ENCODE data around the gene MAP3K2.

MAP3K2 gene

DNA sequence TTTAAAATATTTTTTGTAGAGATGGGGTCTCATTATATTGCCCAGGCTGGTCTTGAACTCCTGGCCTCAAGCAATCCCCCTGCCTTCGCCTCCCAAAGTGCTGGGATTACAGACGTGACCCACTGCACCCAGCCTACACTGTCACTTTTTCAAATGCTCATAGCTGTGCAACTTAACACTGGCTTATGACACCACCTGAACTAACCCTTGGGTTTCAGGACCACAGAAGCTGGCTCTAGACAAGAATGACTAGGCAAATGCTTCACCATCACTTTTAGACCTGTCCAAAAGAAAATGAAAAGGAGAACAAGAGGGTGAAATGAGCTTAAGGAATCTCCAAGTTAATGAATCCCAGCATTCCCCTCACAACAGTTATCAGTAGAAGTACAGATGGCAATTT, 107.1 kb downstream of the MAP3K2 start:
- DNase-seq, result no peak

- DNase-seq, result no peak
Measured at GRCh38 chr2:127279781-127280180, 108.0 kb downstream of the MAP3K2 start.

GRCh38 chr2:127278959-127279358, 108.8 kb downstream of the MAP3K2 start:
- DNase-seq, result peak; percentile 33 to 35

GRCh38 chr2:127277028-127277427, 110.7 kb downstream of the MAP3K2 start:
- no peak for DNase-seq

- no peak for DNase-seq
Measured at GRCh38 chr2:127275789-127276188, 112.0 kb downstream of the MAP3K2 start.

GRCh38 chr2:127275356-127275755, 112.4 kb downstream of the MAP3K2 start:
- no peak for DNase-seq

DNA sequence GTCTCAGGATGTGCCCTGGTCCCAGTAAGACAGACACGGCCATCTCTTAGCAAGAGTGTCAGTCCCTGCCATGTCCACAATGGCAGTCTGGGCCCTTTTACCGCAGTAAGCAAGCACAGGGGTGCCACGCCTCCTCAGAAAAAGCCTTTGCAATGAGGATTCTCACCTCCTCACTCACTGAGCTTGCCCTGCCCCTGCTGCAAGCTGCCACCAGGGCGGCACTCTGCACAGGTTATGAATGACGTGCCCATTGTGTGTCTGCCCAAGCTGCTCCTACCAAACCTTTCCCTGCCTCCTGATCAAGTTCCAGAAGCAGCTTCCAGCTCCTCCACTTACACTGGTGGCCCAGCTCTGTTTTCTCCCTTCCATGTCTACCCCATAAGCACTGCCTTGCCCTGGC, 117.1 kb downstream of the MAP3K2 start:
- DNase-seq, result no peak

- no peak for DNase-seq
Measured at GRCh38 chr2:127261804-127262406, 125.9 kb downstream of the MAP3K2 start.

DNA sequence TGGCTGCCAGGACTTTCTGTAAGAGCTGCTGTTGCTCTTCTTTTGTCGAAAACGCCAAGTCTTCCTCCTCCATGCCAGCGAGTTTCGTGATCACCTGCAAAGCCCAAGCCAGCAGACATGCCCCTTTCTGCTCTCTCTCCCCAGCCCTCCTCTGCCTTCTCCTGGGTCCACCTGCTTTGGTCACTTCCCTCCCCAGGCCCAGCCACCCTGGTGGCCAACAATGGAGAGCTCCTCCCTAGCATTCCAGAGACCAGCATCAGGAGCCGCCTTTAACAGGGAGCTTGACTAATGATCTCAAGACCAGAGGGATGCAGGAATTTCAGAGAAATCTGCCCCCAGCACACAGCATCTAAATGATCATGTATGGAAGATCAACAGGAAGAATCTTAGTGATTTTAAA, 128.4 kb downstream of the MAP3K2 start:
- DNase-seq, result no peak

DNA sequence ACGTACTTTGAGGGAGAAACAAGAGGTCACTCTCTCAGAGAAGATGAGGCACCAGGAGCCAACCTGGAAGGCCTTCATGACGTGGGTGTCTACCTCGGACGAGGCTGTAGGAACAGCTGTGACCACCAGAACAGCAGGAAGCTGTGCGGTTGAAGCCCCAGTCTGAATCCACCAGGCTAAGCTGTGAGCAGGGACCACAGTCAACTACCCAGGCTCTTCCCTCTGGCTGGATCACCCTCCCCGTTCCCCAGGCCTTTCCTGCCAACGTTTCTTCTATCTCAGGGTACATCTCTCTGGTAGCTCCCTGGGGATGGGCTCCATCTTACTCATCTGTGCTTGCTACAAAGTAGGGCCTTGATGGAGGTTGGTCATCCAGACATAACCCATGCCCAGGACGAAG, 130.9 kb downstream of the MAP3K2 start:
- no peak for DNase-seq

DNA sequence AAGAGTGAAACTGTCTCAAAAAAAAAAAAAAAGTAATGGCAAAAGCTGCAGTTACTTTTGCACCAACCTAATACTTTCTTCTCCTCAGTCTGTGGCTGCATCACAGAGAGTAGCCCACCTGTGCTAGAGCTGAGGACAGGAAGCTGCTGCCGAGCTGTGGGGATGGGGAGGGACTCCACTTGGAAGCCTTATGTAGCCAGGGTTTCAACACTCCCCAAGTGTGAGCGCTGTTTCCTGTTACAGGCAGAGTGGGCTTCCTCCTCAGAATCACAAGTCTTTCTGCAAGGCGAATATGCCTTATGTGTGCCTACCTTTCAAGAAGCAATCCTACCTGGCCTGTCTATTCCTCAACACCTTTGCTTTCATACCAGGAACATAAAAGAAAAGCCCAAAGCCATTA, 131.4 kb downstream of the MAP3K2 start:
- no peak for DNase-seq

DNA sequence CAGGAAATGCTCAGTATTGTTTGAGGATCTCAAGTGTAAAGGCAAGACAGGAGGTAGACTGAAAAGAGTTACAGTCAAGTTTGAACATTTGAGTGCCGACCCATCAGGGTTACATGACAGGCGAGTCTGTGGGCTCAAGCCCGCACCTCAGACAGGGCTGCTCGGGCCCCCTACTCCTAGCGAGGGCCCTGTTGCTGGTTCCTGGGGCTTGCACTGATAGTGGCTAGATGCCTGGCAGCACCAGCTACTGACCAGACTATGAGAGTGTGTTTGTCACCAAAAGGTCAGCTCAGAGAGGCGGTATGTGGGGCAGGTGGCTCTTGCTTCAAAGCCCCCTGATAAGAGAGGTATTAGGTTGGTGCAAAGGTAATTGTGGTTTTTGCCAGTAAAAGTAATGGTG, 132.1 kb downstream of the MAP3K2 start:
- DNase-seq, result no peak

DNA sequence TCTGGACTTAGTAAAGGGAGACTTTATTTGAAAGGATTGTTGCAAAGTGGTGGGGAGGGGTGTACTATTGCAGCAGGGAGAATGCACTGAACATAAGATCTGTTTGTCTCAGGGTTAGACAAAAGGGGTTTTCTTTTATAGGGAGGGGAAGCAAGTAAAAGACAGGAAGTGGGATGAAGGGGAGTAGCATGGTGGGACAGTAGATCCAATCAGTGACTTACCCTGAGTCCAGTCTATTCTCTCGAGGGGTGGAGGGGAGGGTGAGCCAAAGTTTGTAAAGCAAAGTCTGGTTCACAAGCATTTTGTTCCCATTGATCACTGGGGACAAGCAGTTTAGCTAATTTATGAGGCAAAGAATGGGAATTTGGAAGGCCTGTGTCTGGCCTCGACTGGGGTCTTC, 132.6 kb downstream of the MAP3K2 start:
- DNase-seq, result no peak

DNA sequence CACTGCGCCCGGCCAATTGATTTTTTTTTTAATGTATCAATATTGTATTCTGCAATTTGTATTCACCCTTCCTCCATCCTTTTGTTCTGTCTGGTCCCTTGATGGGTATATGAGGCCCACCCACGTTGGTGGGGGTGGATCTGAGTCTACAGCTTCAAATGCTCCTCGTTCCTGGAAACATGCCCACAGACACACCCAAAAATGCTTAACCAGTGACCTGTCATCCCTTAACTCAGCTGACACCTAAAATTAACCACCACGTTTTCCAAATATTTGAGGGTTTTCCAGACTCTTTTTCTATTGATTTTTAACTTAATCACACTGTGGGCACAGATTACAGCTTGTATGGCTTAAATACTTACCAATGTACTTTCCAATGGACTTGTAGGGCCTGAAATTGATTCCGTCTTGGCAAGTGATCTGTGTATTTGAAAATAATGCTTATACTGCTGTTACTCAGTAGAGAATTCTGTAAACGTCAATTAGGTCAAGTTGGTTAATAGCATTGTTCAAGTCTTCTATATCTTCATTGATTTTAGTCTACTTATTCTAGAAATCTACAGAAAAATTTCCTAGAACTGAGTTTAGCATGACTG, 133.3 kb downstream of the MAP3K2 start:
- DNase-seq, result no peak

All from inflammatory macrophage (primary cell).